Esophagus muscularis mucosa (tissue), 4 donors: ENCODE measurements around the gene DES.

Source experiments
- CTCF ChIP-seq, 3 experiments: fragments of 200-600 bp in 2 of 3; fragments of 450-650 bp in 1 of 3; sonication (generic) in 2 of 3; IDR thresholded peaks; one replicate each; pipeline ENCODE4 v1.5.1; 2017 to 2019; ENCODE audit warnings: antibody characterized with exemption in 3 of 3, mild to moderate bottlenecking in 2 of 3, moderate library complexity in 1 of 3
- EP300 ChIP-seq: sonication (generic); formaldehyde crosslinking; IDR thresholded peaks from one replicate; pipeline ENCODE4 v1.6.1; 2017; ENCODE audit warnings: antibody characterized with exemption
- POLR2A ChIP-seq: fragments of 450-650 bp; IDR thresholded peaks from one replicate; pipeline ENCODE4 v1.6.1; 2017; ENCODE audit warnings: antibody characterized with exemption, moderate library complexity, mild to moderate bottlenecking, low read depth
- POLR2AphosphoS5 ChIP-seq, 2 donors: sonication (generic); formaldehyde crosslinking; IDR thresholded peaks; one replicate each; pipeline ENCODE4 v1.6.1; 2017; ENCODE audit warnings: antibody characterized with exemption in 2 of 2

GRCh38 chr2:219455581-219455980 lies 37.4 kb downstream of the DES start:
- TF ChIP-seq CTCF (IDR thresholded peaks at IDR 0.05) = no peak
- no peak for TF ChIP-seq POLR2AphosphoS5 (IDR thresholded peaks at IDR 0.05)
- no peak for TF ChIP-seq EP300
- TF ChIP-seq POLR2A = no peak
